GM18870 (cell line): Measurements from ENCODE around the gene KCNH5.

ENCODE experiments used
- ATAC-seq: cut with Tn5 transposase; IDR thresholded peaks from one replicate; pipeline ENCODE4 v1.9.1; 2021; ENCODE audit warnings: moderate library complexity; ENCODE audit not compliant: unreplicated experiment

The KCNH5 gene

DNA sequence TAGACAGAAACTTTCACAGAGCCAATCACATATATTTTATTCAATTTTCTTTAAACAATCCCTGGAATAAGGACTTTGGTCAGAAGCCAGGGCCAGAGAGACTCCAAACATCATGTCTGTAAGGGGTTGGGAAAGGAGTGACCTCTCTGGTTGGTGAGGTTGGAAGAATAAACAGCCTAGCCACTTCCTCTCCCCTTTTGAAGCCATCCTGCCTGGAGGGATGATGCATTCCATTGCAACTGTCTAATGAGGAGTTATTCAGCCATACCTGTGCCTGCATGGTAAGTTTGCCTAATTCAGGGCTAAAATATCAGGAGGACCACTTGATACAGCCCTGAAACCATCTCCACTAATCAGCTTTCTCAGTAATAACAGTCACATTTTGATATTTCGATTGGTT, 299.8 kb downstream of the KCNH5 start:
- ATAC-seq = no peak

DNA sequence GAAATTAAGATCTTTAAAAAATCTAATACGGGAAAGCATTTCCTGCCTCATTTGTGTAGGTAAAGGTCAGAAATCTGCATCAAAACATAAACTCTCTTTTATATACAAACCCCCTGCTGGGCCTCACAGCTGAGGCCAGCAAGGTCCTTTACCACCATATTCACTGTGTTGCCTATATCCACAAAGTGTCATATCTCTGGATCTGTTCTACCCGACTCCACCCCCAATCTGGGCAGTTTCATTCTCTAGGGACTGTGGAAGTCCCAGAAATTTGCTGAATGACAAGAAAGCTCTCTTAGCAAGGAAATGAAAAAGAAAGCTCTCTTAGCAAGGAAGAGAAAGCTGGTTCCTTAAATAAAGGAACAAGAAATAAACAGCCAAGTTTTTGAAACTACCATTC, 301.7 kb downstream of the KCNH5 start:
- no peak for ATAC-seq

DNA sequence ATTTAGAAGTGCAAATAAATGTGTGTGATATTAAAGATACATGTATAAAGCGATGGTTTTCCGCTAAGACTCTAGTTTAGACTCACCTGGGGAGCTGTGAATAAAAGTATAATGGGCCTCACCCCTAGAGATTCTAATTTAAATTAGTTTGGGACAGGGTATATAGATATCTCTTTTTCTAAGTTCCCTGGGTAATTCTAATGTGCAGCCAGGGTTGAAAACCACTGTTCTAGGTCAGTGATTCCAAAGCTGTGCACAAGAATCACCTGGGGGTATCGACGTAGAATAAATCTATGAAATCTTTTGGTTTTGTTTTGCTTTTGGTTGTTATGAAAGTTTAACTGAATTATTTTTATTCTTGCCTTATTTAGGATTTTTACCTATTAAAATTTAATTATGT, 302.1 kb downstream of the KCNH5 start:
- no peak for ATAC-seq

DNA sequence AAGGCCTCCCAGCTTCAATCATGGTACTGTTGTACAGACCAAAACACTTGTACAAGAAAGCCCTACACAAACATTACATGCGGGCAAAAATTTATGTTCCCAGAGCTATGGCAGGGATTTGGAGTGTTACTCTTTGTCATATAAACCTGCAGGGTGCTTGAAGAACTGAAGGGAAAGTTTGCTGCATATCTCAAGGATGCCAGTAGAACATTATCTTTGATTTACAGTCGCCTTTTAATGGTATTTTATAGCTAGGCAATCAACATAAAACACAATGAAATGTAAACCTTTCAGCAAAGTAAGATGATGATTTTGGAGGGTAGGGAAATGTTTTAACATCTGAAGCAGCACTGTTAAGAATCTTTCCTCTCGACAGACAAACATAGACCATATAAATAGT, 305.6 kb downstream of the KCNH5 start:
- no peak for ATAC-seq

DNA sequence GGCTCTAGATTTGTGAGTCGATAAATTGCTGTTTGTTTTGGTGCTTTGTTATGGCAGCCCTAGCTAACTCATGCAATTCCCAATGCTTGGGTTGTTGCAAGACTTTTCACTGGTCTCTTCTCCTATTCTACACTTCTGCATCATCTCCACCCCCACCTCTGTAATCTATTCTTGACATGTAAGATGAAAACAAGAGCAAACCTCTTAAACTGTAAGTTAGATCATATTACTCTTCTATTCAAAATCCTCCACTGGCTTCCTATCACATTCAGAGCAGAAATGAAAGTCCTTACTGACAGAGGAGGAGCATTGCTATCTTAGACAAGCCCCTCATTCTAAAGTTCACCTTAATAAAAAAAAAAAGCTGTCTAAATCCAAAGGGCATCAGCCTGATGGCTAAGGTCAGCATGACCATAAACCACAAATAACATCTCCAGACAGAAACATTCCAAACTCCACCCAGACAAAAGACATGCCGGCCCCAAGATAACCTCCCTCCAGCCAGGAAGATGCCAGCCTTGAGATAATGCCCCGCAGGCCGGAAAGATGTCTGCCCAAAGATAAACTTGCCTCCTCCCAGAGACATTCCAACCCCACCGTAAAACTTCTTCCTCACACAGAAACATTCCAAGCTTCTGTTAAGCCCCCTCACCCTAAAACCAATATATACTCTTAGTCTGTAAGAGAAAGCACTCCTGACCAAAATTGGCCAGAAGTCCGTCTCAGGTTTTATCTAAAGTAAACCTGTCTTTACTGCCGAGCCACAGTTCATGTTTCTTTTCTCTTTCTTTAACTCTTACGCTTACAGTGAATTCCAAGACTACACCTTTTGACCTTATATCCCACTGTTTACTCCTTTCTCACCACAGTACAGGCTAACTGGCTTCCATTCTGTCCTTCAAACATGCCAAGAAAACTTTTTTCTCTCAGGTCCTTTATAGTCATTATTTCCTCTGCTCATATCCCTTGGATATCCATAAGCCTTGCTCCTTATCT, 308.9 kb downstream of the KCNH5 start:
- no peak for ATAC-seq

DNA sequence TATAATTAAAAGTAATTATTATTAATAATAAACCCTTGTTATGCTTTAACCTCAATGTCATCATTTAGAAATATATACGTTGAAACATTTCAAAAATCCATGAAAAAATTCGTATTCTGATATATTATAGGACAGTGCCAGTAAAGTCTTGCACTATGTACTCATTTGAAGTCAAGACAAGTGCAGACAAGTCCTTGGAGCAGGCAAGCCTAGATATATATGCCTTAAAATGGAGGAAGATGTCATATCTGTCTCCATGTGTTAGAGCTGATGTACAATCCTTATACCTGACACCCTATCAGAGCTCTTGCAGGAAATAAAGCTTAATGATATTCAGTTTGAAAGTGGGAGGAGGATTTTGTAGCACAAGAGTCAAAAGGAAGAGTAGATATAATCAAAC, 310.4 kb downstream of the KCNH5 start:
- ATAC-seq = no peak

DNA sequence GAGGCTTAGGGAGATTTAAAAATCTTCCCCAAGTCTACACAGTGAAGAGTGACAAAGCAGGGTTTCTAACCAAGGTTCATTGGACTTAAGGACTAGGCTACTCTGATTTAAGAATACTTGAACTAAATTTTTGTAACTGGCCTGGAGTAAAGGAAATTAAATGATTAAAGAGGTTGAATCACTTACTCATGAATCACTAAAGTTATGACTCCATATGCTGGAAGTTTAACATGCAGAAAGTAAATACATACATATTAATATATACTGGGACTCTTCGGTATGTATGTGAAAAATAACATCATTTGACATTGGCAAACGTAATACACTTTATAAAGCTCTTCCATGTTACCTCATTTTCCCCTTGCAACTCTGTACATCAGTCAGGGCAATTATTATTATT, 322.9 kb downstream of the KCNH5 start:
- no peak for ATAC-seq

DNA sequence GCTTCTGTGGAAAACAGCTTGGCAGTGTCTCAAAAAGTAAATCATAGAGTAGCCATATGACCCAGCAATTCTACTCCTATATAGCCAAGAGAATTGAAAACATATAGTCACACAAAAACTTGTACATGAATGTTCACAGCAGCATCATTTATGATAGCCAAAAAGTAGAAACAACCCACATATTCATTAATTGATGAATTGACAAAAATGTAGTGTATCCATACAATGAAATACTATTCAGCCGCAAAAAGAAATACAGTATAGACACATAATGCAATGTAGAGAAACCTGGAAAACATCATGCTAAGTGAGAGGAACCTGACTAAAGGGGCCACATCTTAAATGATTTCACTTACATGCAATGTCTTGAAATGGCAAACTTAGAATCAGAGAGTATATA, 326.6 kb downstream of the KCNH5 start:
- ATAC-seq = no peak

DNA sequence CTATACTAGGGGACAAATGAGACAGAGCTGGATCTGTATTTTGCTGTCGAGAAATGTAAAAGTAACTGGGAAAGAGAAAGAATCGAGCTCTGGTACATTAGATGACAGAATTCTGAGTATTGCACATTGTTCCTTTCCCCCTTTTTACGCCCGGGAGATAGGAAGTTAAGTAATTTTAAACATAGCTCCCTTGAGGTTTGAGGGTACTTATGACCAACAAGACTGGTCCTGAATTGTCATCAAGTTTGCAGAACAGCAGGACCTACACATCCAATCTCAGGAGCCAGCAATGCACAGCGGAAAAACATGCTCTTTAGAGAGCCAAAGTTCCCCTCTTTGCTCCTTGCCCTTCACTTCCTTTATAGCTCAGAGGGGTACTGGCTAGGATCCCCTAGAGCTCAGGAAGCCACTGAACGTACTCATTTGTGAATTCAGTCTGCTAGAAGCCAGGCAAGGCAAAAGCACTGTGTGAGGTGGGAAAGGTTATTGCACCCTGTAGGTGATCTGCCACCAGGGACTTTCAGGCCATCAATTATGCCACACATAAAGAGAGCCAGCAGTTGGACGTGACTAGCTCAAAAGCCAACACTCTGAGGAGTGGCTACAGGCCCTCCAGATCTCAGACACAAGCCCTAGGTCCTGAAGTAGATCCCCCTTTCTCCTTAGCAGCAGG, 333.8 kb downstream of the KCNH5 start:
- no peak for ATAC-seq

DNA sequence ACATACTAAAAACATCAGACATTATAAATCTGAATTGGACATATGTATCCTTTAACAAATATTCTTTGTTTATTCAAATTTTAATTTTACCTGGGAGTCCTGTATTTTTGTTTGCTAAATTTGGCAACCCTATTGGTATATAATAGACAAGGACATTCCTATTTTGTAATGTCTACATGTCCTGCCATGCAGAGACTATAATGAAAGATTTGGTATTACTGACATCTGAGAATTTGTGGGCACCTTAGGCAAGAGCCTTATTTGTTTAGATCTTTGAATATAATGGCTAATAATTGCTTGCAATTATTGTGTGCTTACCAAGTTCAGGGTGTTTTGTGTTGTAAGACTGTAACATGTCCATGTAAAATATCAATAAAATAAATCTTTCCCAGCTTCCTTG, 334.4 kb downstream of the KCNH5 start:
- no peak for ATAC-seq

DNA sequence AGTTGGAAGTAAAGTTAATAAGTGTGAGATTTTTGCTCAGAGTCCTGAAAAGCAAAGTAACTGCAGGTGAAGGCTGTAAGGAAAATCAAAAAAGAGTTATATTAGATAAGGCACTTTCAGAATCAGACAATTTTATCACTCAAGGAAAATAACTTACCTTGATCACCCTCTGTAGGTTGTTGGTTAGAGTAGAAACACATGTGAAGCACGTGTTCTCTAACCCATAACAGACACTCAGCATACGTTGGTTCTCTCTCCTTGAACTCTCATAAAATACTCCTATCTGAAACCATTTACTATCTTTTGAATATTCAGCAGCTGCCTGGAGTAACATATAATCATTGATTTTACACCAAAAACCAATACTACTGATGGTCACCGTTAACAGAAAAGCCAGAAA, 335.5 kb downstream of the KCNH5 start:
- no peak for ATAC-seq

DNA sequence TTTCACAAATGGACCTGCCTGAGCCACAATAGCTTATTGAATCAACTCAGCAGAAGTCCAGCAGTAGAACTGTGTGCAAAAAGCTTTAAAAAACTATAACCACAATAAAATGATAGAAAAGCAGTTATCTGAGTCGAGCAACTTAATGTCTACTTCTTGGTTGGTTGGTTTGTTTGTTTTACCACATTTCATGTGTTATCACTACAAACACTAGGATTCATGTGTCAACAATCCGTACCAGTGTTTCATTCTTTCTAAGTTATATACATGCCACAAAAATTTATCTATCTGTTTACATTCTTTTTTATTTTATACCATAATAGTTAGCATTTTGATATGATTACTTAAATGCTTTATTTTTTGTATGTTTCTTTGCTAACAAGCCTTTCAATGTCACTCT, 339.0 kb downstream of the KCNH5 start:
- ATAC-seq = no peak

DNA sequence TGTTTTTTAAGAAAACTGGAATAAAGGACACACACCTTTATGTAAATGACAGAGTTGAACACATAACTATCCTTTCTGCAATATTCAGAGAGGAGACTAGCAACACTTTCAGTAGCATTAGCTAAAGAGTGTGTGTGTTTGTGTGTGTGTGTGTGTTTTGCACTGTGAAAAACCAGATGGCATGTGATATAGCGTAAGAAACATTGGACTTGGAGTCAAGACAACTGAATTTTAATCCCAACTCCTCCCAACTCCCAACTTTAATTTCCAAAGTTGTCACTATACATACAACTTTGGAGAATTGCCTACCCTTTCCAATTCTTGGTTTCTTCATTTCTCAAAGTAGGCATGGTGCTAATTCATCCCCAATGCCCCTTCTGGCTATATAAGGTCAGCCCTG, 347.8 kb downstream of the KCNH5 start:
- no peak for ATAC-seq

DNA sequence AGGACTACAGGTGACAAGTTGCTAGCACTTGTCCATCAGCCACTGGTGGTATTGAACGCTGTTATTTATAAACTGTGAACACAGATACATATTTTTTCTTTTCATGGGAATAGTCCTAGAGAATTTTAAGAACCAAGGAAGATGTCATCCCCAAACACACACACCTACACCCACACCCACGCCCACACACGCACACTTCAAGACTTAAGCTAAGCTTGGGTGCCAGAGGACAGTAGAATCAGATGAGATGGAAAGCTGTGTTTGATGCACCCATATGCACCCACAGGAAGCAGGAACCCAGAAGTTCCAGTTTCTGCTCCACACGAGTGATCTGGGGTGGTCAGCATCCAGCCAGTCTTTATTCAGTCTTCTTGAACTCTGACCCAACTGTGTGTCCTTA, 348.3 kb downstream of the KCNH5 start:
- no peak for ATAC-seq

DNA sequence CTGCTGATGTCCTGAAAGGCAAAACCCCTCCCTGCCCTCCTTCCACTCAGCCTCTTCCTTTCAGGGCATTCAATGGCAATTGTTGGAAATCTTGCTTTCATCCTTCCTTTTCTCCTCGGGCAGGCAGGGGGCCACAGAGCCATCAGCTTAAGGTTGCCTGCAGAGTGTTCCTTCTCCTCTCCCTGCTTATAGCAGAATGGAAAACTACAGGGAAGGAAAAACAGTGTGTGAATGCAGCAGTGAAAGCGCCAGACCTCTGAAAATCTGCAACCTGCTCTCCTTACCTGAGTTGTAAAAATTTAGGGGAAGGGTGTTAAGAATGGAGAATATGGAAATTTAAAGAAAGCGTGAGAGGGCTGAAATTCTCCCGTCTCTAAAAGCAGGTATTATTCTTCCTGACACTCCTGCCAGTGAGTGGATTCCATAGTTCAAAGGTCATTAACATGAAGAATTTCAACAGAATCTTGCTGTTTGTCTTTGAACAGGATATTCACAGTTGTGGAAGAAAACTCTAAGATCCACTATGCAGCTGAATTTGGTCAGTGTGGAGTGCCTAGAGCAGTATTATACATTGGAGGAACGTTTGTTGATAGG, 348.8 kb downstream of the KCNH5 start:
- no peak for ATAC-seq

DNA sequence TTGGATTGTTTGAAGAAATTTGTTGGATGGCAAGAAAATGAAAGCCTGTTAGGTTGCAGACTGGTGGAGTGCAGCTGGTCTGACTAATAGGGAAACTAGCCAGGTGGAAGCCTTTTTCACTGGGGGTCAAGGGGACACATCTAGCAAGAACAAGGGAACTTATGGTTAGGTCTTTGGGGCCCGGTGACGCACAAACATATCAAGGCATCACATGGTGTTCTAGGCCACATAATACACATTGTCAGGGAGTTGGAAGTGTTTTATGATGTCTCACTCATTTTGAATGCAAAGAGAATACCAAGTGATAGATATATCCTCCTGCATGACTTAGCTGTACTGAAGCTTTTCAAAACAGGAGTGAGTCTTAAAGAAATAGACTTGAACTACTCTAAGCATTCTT, 351.2 kb downstream of the KCNH5 start:
- no peak for ATAC-seq

DNA sequence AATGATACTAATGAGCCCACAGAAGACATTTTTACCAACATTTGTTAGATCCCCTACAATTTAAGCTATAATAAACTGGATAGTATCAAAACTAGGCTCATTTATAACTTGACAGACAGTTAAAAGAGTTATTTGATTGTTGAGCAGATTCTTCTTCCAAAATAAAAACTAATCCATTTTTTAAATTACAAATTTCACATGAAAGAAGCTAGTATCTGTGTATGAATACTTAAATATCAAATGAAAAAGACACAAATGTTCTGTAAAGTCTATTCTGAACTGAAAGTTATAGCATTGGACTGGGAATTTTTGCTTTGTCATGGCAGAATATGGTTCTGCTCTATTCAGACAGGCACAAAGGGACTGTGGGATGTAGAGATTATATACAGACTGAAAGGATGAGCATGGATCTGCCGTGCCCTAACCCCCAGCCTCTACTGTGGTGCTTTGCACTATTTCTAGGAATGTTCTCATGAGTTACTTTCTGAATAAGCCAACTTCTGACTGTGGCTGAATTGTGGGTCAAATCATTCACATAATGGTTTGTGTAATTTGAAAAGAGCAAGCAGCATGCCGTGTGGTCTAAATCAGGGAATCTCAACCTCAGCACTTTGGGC, 352.7 kb downstream of the KCNH5 start:
- ATAC-seq = no peak

DNA sequence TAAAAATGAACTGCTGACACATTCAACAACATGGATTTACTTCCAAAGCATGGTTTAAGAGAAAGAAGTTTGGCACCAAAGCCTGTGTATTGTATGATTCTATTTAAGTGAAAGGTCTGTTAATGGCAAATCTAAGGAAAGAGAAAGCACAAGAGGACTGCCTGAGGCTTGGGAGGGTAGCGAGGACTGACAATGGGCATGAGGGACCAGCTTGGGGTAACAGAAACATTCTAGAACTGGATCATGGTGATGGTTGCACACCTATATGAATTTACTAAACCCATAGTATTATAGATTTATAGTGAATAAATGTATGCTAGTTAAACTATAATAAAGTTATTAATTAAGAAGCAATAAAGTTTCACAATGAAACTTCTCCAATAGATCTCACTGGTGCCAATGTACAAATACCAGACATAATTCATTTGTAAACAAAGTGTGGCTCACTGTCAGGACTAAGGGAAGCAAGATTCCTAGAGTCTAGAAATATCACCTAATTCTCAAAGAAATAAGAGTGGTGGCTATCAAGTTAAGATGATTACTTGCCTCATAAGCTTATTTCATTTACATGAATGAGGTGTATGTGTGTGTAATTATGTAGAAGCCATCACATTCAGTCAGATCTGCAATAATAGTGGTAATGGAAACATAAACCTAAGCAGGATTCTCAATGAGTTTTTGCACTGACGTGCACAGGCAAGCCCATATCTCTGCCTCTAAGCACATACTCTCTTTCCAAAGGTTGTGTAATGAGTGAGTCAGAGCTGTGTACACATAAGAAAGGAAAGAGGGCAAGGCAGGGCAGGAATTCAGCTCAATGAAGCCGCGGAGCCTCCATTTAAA, 353.4 kb downstream of the KCNH5 start:
- ATAC-seq = no peak

DNA sequence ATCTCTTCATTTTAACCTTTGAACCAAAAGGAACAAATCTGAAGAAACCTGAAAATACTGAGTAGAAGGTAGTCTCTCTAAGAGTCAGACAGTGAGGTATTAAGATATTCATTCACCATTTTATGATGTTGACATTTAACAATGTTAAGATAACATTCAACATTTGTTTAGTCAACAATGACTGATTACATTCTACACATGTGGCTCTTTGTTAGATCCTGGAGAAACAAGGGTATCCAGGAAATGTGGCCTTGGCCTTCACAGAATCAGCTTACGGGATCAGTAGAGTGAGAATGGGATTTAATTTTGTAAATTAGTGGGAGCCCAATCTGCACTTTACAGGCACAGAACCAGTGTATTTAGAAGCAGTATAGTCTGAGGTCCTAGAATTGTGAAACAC, 355.5 kb downstream of the KCNH5 start:
- no peak for ATAC-seq

DNA sequence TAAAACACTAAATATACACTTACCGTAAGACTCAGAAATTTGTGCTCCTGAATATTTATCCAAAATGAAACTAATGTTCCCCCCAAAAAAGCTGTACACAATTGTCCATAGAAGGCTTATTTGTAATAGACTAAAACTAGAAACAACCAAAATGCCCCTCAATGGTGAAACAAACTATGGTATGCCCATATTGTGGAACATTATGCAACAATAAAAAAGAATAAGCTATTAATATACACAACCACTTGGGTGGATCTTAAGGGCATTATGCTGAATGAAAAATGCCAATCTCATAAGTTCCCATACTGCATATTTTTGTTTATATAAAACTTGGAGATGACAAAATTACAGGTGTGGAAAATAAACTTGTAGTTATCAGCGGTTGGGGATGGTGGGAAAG, 357.4 kb downstream of the KCNH5 start:
- no peak for ATAC-seq

DNA sequence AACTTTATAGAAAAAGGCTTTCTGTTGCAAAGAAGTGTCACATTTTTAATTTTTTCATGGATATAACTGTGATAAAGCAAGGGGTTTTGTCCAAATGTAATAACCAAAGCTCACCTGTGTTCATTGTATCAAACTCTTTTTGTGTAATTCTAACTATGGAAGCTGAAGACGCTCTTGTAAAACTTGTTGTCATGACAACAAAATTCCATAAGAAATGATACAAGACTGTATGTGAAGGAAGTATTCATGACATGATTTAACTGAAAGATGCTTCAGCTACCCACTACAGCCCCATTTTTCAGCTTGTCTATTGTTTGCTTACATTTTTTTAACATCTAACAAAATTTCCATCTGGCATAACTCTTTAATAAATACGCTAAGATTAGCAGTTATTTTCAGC, 360.9 kb downstream of the KCNH5 start:
- no peak for ATAC-seq
